Heart right ventricle (tissue), 16 donors: ENCODE measurements around the gene CDH13. TPM values are rescaled to one million over a fixed set of nuclear protein-coding genes. Genes with fewer than 3 reads are reported as not detected.

Source experiments
- ATAC-seq, 8 donors: fragments of 200-7000 bp; cut with Tn5 transposase; one replicate each; pipeline ENCODE4 v1.9.1; 2020; ENCODE audit warnings: mild to moderate bottlenecking in 8 of 8, moderate library complexity in 8 of 8, moderate number of reproducible peaks in 1 of 8
- DNase-seq, 2 donors: peaks; one replicate each; pipeline ENCODE4 v3.0.0-alpha.2; 2020
- H3K27ac ChIP-seq, 10 donors: fragments of 200-600 bp; sonication (generic) in 2 of 10; one replicate each; pipeline versions ENCODE4 v1.5.0 to v1.8.0; 2020 to 2022; ENCODE audit warnings: mild to moderate bottlenecking in 3 of 10
- H3K27me3 ChIP-seq, 7 donors: fragments of 200-600 bp; one replicate each; pipeline ENCODE4 v1.8.0; 2021 to 2022; ENCODE audit warnings: mild to moderate bottlenecking in 2 of 7
- H3K36me3 ChIP-seq, 9 donors: fragments of 200-600 bp; sonication (generic) in 1 of 9; one replicate each; pipeline versions ENCODE4 v1.5.0 to v1.8.0; 2020 to 2022; ENCODE audit warnings: mild to moderate bottlenecking in 2 of 9
- H3K4me1 ChIP-seq, 9 donors: fragments of 200-600 bp; sonication (generic) in 1 of 9; one replicate each; pipeline versions ENCODE4 v1.5.0 to v1.8.0; 2020 to 2022; ENCODE audit warnings: mild to moderate bottlenecking in 4 of 9
- H3K4me3 ChIP-seq, 10 donors: fragments of 200-600 bp; sonication (generic) in 2 of 10; one replicate each; pipeline versions ENCODE4 v1.5.0 to v1.8.0; 2020 to 2022; ENCODE audit warnings: mild to moderate bottlenecking in 7 of 10, moderate library complexity in 2 of 10
- H3K9me3 ChIP-seq, 11 donors: fragments of 200-600 bp in 10 of 11; sonication (generic) in 2 of 11; one replicate each; pipeline versions ENCODE4 v1.5.0 to v1.8.0; 2013 to 2022; ENCODE audit warnings: mild to moderate bottlenecking in 2 of 11, control low read depth in 1 of 11, moderate library complexity in 1 of 11
- WGBS, 2 donors: extraction: QIAGEN DNeasy Blood & Tissue Kit; methylation state at CpG; one replicate each; pipeline ENCODE4 v1.1.7; 2013; ENCODE audit warnings: inconsistent platforms in 1 of 2; 5-methylcytosine and 5-hydroxymethylcytosine counted together
- intact Hi-C, 10 donors: fragments of 100-400 bp; cut with DNase I; formaldehyde crosslinking; loops; one replicate each; pipeline versions ENCODE4 v1.11.1 to v1.14.2; 2022
- polyA plus RNA-seq, 2 donors: library from polyadenylated mRNA; stranded (reverse); fragments of 200-250 nt; gene quantifications; one replicate each; pipeline ENCODE4 v1.2.3, GENCODE V29; 2013
- total RNA-seq, 10 donors: library from RNA; stranded (reverse); fragmentation: NEBNext Ultra II Directional in 3 of 10; extraction: Animal tissue kit (Norgen Biotek cat#: 25700) in 3 of 10; gene quantifications; one replicate each; pipeline versions ENCODE4 v1.2.1 to v1.2.4, GENCODE V29; 2021 to 2023
- TF ChIP-seq, protein P1 (sequence below), 9 donors: fragments of 200-600 bp; sonication (generic) in 2 of 9; IDR thresholded peaks; one replicate each; pipeline versions ENCODE4 v1.5.0 to v1.8.0; 2021 to 2022; ENCODE audit warnings: antibody characterized with exemption in 9 of 9, mild to moderate bottlenecking in 5 of 9, moderate library complexity in 1 of 9
- donor health status: Arrhythmogenic right ventricular cardiomyopathy.
- donor health status: ischemic (EF 13 %, LVEDD 7.1; RV severe dilation, severe dysfunction).
- donor health status: healthy with polysubstance abuse.
- donor health status: DM: no; HTN: yes; CAD: no.
- donor health status: DM: no; HTN: no; CAD: no.
- donor health status: ischemic (EF 25% LVEDD 6.9; RV normal size, moderate dysfunction).
- donor health status: ischemic (EF 25% LVEDD 5.7; RV mildly dilated, moderate dysfunction).
- donor health status: healthy.
- donor health status: DM: yes; HTN: yes; CAD: no.
- donor health status: Ischemic cardiomyopathy.
- donor health status: ischemic (EF 35%, LVEDD 5.7; RV mildly dilated, moderate dysfunction).
- donor health status: nonischemic (EF 11% LVEDD 7.7; RV severe dilation, severe dysfunction).
- donor health status: DM: yes; HTN: yes; CAD: no.
- donor health status: PGD.
- donor health status: ischemic (EF 29% LVEDD 5.4; RV normal size, mild dysfunction).
- donor health status: nonischemic (EF 23%, LVEDD 6.1; RV moderate dilation, normal function).

CDH13 gene
- total and polyA plus RNA-seq, 12 donors: 15.5 to 221 (median 168) TPM

DNA sequence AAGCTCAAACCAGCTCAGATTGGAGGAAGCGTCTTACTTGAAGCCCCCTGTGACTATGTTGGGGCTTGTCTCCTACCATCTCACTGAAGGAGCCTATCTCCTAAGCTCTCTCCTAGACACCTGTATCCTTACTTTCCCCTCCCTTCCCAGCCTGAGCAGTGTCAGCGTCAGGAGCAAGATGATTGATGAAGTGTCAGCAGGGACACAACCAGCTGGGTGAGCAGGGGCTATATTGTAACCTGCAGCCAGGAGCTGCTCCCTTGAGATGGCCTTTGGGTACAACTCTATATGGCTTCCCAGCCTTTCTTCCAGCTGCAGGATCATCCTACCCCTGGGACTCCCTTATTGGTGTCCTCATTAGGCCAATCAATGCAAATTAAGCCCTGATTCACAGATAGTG lies 1097.8 kb downstream of the CDH13 start:
- Histone ChIP-seq H3K36me3 (no peaks in the 10 kb centered on the region), H3K9me3 (no peaks in the 10 kb centered on the region), H3K4me3 (no peak overlapping the region), H3K4me1 (no peaks in the 10 kb centered on the region), H3K27me3 (no peaks in the 10 kb centered on the region), H3K27ac (no peak overlapping the region)
- DNase-seq: no peak
- TF ChIP-seq, protein P1, sequence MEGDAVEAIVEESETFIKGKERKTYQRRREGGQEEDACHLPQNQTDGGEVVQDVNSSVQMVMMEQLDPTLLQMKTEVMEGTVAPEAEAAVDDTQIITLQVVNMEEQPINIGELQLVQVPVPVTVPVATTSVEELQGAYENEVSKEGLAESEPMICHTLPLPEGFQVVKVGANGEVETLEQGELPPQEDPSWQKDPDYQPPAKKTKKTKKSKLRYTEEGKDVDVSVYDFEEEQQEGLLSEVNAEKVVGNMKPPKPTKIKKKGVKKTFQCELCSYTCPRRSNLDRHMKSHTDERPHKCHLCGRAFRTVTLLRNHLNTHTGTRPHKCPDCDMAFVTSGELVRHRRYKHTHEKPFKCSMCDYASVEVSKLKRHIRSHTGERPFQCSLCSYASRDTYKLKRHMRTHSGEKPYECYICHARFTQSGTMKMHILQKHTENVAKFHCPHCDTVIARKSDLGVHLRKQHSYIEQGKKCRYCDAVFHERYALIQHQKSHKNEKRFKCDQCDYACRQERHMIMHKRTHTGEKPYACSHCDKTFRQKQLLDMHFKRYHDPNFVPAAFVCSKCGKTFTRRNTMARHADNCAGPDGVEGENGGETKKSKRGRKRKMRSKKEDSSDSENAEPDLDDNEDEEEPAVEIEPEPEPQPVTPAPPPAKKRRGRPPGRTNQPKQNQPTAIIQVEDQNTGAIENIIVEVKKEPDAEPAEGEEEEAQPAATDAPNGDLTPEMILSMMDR (IDR thresholded peaks at IDR 0.05): no peak
- 83 to 88% methylated on average over 2 of the region's 2 CpGs for WGBS, 2 donors
- no peak for ATAC-seq
- intact Hi-C loops: no loop called here

DNA sequence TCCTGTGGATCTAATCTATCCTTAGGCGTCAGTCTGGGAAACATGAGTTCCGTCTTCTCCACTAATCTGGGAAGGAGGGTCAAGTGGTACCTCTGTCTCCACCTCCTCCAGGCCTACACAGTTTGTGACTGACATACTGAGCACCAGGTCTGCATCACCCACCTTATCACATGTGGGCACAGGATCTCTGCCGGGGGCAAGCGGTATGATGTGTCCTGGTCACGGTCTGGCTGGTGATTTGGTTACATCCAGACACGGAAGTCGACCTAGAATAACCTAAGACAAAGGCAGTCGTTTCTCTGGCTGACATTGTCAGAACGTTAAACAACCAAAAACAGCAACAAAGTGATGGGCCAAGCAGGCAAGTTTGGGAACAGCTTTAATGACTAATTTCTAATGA lies 1098.5 kb downstream of the CDH13 start:
- Histone ChIP-seq H3K4me1 (no peaks in the 10 kb centered on the region), H3K36me3 (no peaks in the 10 kb centered on the region), H3K9me3 (no peaks in the 10 kb centered on the region), H3K27me3 (no peaks in the 10 kb centered on the region), H3K4me3 (no peak overlapping the region), H3K27ac (no peak overlapping the region)
- DNase-seq (no peak), ATAC-seq (no peak)
- TF ChIP-seq, protein P1 (IDR thresholded peaks at IDR 0.05): no peak
- intact Hi-C loops: no loop called here
- WGBS, 2 donors: 76 to 80% methylated on average over 9 of the region's 9 CpGs

DNA sequence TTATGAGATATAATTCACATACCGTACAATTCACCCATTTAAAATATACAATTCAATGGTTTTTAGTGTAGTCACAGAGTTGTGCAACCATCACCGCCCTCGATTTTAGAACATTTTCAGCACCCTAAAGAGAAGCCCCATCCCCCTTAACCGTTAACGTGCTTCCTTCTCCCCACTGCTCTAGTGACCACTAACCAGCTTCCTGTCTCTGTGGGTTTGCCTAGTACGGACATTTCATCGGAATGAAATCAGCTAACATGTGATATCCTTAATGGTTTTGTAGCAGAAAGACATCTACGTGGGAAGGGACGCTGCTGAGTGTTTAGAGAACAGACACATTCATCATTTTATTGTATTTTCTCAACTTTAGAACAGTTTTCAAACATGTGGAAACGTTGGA lies 1100.2 kb downstream of the CDH13 start:
- ATAC-seq: no peak
- intact Hi-C loops: no loop called here
- DNase-seq: no peak
- no peak overlapping the region for H3K4me3 ChIP-seq
- 64 to 73% methylated on average over 10 of the region's 10 CpGs for WGBS, 2 donors
- peaks cover 0 to 6% (median 0%) of the 10 kb centered on the region in 11 donors for H3K9me3 ChIP-seq
- no peaks in the 10 kb centered on the region for H3K36me3 ChIP-seq
- no peaks in the 10 kb centered on the region for H3K4me1 ChIP-seq
- no peaks in the 10 kb centered on the region for H3K27me3 ChIP-seq
- H3K27ac ChIP-seq: no peak overlapping the region
- TF ChIP-seq, protein P1 (IDR thresholded peaks at IDR 0.05): no peak

DNA sequence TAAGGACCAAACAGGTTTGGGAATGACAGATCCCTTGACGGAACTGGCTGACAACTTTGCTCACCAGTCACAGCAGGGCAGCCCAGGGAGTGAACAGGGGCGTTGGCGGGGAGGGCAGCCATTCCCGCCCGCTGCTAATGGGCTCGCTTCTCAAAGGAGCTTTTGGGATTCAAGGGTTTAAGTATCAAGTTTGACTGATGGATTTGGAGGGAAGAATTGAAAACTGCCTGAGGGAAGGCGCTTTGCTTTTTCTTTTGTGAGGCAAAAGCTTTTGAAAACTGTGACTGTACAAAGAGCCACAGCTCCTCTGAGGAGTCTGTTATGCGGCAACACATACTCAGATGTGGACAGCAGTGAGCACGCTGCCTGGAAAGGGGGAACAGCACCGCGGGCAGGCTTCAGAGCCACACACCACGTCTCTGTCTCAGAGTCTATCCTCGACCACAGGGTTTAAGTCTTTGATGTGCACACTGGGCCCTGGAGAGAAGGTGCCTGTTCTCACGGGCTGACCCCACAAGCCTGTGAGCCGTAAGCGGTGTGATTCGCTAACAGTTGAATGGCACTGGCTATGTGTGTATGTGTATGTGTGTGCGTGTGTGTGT lies 1101.1 kb downstream of the CDH13 start:
- Histone ChIP-seq H3K4me1 (no peaks in the 10 kb centered on the region), H3K27ac (no peak overlapping the region), H3K36me3 (no peaks in the 10 kb centered on the region), H3K4me3 (no peak overlapping the region), H3K9me3 (peaks cover 0 to 6% (median 0%) of the 10 kb centered on the region in 11 donors), H3K27me3 (no peaks in the 10 kb centered on the region)
- TF ChIP-seq, protein P1 (IDR thresholded peaks at IDR 0.05): no peak
- no peak for DNase-seq
- ATAC-seq: no peak
- intact Hi-C loops: no loop called here
- 83 to 86% methylated on average over 18 of the region's 18 CpGs for WGBS, 2 donors
